GM21825 (cell line): ENCODE results near the gene HOXB6.

Experiments
- ATAC-seq: cut with Tn5 transposase; IDR thresholded peaks from one replicate; pipeline ENCODE4 v1.9.1; 2021; ENCODE audit warnings: mild to moderate bottlenecking, moderate library complexity; ENCODE audit not compliant: unreplicated experiment

HOXB6 gene

DNA sequence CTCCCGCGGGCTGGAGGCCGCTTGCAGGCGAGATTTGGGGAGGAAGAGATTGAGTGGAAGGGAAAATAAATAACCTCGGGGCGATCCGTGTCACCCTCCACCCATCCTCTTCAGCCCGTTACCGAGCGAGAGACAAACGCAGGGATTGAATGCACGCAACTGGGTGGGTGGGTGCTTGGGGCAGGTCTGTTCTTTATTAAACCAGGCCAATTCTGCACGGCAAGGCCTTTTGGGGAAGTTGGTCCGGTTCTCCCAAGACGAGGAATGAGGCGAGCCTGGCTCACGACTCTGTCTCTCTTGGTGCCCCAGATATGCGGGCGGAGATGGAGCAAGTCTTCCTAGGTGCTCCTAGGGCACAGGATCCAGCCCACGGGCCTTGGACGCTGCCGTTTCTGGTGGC is 6.4 kb upstream of the HOXB6 start:
- ATAC-seq, result no peak

GRCh38 chr17:48610282-48611211 is 5.8 kb upstream of the HOXB6 start, which contains the start of gene HOXB7:
HOXB7 (minus strand) TSS chr17:48611017; CDS start chr17:48610918, 99 bp downstream.
- ATAC-seq, result no peak

- ATAC-seq, result no peak
Measured at GRCh38 chr17:48609759-48610281, 5.0 kb upstream of the HOXB6 start.

DNA sequence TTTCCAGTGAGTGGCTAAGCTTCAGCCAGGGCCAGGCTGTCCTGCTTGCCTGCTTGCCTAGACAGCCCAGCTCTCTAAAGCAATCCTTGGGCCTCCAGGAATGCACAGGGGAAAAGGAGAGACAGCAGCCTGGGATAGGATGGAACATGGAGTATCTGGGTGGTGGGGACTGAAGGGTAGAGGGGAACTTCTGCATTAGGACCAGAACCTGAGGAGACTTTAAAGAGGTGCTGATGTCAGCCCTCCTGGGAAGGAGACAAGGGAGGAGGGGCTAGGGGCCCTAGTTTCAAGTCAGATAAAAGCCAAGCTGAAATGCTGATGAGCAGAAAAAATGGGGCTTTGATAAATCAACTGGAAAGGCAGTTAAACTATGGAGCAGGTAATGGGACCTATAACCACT is 4.2 kb upstream of the HOXB6 start:
- no peak for ATAC-seq

DNA sequence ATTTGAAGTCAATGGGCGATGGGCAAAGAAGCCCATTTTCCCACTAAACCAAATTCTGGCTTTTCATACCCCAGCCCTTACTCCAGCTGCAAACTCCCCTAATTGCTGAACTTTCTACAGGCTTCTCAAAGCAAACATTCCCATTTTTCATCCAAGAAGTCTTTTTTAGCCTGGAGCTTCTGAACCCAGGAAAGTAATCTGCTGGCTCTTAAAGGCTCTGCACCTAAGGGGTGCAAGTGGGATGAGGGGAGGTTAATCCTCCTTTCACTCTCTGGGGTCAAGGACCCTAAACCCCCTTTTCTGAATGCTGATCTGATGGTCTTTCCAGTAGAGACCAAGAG is 3.7 kb upstream of the HOXB6 start:
- no peak for ATAC-seq

GRCh38 chr17:48606892-48607614 is 2.3 kb upstream of the HOXB6 start:
- no peak for ATAC-seq

DNA sequence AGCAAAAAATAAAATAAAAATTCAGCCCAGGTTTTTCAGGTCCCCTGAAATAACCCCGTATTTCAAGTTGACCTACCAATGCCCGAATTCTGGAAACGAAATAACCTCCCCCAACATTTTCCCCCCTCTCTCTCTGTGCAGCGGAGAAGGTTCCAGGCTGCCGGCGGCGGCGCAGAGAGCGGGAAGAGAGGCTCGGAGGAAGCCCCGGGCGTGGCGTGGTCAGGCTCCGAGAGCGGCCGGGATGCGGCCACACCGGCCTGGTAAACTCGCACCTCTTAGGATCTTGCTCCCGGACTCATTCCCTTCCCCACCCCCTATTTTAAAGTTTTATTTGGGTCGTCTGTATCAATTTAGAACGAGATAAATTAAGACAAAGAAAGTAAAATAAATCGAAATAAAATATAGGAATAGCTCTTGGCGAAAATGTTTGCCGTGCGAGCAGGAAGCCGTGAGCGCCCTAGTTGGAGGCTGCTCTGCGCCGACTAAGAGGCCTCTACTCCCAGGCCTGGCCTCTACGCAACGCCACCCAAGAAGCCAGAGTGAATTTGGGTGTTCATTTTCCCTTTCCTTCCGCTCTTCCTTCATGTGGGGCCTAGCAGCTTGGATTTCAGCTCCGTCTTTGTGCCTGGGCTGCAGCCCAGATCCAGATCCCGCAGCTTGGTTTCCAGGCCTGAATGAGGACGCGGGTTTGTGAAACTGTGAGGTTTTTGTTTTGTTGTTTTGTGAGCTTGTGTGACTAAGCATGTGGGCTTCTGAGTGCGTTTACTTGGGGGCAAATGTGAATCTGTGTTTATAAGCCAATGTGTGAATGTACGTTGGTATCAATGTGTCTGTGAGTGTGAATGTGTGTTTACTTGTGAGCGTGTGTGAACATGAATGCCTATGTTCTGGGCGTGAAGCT is 1.5 kb upstream of the HOXB6 start:
- ATAC-seq, result no peak

DNA sequence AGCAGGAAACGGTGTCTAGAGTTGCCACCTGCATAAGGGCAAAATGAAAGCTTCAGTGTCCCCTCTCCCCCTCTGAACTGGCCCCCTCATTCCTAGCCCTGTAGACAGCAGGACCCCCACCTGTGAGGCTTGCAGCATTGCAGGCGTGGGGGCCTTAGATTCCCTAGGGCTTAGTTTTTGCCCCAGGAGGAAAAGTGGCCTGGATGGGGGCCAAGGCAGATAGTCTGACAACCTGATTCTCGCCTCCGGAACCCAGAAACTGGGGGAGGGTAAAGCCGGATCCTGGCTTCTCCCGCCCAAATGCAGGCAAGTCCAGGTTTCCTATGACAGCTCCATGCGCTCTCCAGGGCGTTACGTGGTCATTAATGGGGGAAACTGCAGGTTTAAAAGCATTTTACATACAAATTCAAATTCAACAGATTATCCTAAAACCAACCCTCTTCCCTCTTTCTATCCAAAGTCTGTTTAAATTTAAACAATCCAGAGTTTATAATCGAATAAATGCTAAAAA is 678 bp upstream of the HOXB6 start:
- no peak for ATAC-seq

- ATAC-seq, result no peak
Measured at GRCh38 chr17:48603959-48604769, 622 bp downstream of the HOXB6 start.

- ATAC-seq, result no peak
Measured at GRCh38 chr17:48601539-48602425, 3.0 kb downstream of the HOXB6 start.

DNA sequence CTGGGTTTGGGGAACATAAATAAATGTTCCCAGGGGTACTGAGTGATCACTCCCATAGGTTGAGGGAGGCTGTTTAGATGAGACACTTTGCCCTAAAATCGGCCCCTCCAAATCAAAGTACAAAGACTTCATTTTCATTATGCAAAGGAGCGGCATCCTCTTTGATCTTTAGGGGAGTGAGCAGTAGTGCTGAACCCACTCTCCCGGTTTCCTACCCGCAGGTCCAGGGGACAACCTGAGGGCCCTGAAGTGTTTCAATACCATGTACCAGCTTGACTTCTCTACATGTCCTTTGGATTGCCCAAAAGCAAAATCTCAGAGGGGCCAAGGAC is 3.6 kb downstream of the HOXB6 start:
- ATAC-seq, result no peak

- ATAC-seq, result no peak
Measured at GRCh38 chr17:48600244-48601098, 4.3 kb downstream of the HOXB6 start.

GRCh38 chr17:48599354-48599753 is 5.4 kb downstream of the HOXB6 start:
- no peak for ATAC-seq

DNA sequence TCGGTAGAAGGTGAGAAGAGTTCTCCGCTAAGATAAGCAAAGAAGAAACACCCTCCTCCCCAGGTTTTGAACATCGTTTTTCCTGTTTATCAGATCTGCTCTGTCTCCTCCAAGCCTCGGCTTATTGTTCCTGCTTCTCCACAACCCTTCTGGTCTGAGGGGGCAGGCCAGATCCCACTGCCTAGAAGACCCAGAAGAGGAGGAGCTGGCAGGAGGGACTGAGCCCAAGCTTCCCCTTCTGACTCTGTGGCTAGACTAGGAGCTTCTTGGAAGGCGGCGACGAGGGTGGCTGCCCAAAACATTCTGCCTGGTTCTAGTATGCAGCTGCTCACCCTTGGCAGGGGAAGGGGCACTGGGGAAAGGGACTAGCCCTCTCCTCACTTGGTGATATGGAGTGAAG is 6.0 kb downstream of the HOXB6 start:
- no peak for ATAC-seq

DNA sequence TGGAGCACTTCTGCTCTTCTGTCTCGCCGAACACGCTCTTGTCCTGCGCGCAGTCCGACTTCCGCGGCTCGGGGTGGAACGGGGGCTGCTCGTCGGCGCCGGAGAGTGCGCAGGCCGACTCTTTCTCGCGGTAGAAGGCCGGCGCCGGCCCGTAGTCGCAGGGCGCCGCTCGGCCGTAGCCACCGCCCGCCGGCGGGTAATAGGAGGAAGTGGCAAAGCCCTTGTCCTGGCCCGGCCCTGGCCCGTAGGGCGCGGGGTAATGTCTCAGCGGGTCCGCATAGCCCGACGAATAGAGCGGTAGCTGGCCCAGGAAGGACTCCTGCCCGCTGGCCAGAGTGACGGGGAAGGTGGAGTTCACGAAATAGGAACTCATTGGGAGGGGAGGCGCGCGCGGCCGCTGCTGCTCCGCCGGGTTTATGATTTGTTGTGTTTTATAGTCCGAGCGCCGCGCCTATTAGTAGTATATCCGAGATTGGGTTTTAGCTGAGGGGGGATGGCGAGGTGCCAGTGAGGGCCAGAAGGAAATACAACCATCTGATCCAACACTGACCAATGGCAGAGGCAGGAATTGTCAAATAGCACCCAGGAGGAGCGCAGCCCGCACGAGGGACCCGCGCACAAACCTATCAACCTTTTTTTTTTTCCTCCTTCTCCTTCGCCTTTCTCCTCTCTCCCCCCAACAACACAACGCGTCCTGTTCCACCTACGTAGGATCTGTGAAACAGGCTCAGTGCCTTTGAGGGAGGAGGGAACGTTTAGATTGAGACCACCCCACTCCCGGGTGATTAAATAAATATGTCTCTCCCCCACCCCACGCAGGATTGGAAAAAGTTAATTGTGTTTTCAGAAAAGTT is 6.8 kb downstream of the HOXB6 start:
- no peak for ATAC-seq

DNA sequence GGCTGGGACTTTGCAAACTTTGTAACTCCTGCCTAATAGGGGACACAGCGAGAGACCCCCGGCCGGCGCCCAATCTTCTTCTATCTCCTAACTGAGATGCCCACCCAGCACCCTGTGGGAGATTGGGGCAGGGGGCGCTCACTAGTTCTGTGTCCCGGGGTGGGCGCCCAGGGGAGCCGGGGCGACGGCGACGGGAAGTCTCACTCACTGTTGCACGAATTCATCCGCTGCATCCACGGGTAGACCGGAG is 7.3 kb downstream of the HOXB6 start:
- ATAC-seq, result no peak

GRCh38 chr17:48596735-48597527 is 7.9 kb downstream of the HOXB6 start:
- no peak for ATAC-seq
